Neuronal stem cell (in vitro differentiated cells): ENCODE results near the gene PDGFD.

Experiments used
- DNase-seq: peaks from one replicate; pipeline ENCODE4 v3.0.0-alpha.2; 2013; ENCODE audit warnings: low spot score
- H2AFZ ChIP-seq: one replicate; pipeline ENCODE4 v1.6.1; 2013; ENCODE audit warnings: mild to moderate bottlenecking, low read length, inconsistent platforms
- H2AK5ac ChIP-seq: 2 replicates; pipeline ENCODE4 v1.6.1; 2013; ENCODE audit warnings: low read depth, mild to moderate bottlenecking, inconsistent platforms, low read length, moderate library complexity, mixed read lengths
- H2BK120ac ChIP-seq: 2 replicates; pipeline ENCODE4 v1.6.1; 2013; ENCODE audit warnings: low read depth, mild to moderate bottlenecking, inconsistent platforms, low read length, moderate library complexity, mixed read lengths
- H2BK12ac ChIP-seq: one replicate; pipeline ENCODE4 v1.6.1; 2013; ENCODE audit warnings: low read length, inconsistent platforms
- H2BK15ac ChIP-seq: 2 replicates; pipeline ENCODE4 v1.6.1; 2013; ENCODE audit warnings: mild to moderate bottlenecking, low read length, inconsistent platforms, mixed read lengths
- H2BK5ac ChIP-seq: one replicate; pipeline ENCODE4 v1.6.1; 2013; ENCODE audit warnings: inconsistent platforms, mild to moderate bottlenecking, low read length, moderate library complexity
- H3K14ac ChIP-seq: one replicate; pipeline ENCODE4 v1.6.1; 2013; ENCODE audit warnings: low read length, inconsistent platforms
- H3K18ac ChIP-seq: 2 replicates; pipeline ENCODE4 v1.6.1; 2013; ENCODE audit warnings: low read length, inconsistent platforms
- H3K23ac ChIP-seq: 2 replicates; pipeline ENCODE4 v1.6.1; 2013; ENCODE audit warnings: low read depth, mild to moderate bottlenecking, mixed read lengths, low read length, inconsistent platforms; ENCODE audit not compliant: poor library complexity
- H3K27ac ChIP-seq: replicated peaks from 3 replicates; pipeline ENCODE4 v1.5.1; 2013; ENCODE audit warnings: low read length, inconsistent platforms
- H3K27me3 ChIP-seq, 3 experiments: 2 replicates each; pipeline ENCODE4 v1.6.1; 2013; ENCODE audit warnings: low read length in 3 of 3, mild to moderate bottlenecking in 2 of 3, inconsistent platforms in 1 of 3, low read depth in 1 of 3, mixed read lengths in 1 of 3, moderate library complexity in 1 of 3; ENCODE audit not compliant: control insufficient read depth in 3 of 3, insufficient read depth in 3 of 3
- H3K36me3 ChIP-seq, 2 donors: replicated peaks in 1 of 2; 2 replicates each; pipeline ENCODE4 v1.6.1; 2013; ENCODE audit warnings: low read length in 2 of 2; ENCODE audit not compliant: control insufficient read depth in 2 of 2, insufficient read depth in 2 of 2
- H3K4ac ChIP-seq: 2 replicates; pipeline ENCODE4 v1.6.1; 2013; ENCODE audit warnings: inconsistent platforms, mild to moderate bottlenecking, low read length, moderate library complexity
- H3K4me1 ChIP-seq, 2 donors: 1 replicate in 1 of 2; 2 replicates in 1 of 2; pipeline ENCODE4 v1.6.1; 2013; ENCODE audit warnings: low read length in 2 of 2, low read depth in 1 of 2; ENCODE audit not compliant: control insufficient read depth in 2 of 2, insufficient read depth in 1 of 2
- H3K4me2 ChIP-seq: one replicate; pipeline ENCODE4 v1.6.1; 2013; ENCODE audit warnings: mild to moderate bottlenecking, low read length, inconsistent platforms; ENCODE audit not compliant: insufficient read depth, poor library complexity, severe bottlenecking
- H3K4me3 ChIP-seq, 2 donors: 2 replicates each; pipeline ENCODE4 v1.5.1; 2013; ENCODE audit warnings: low read length in 2 of 2, mild to moderate bottlenecking in 2 of 2, inconsistent platforms in 1 of 2, moderate library complexity in 1 of 2
- H3K79me1 ChIP-seq: one replicate; pipeline ENCODE4 v1.6.1; 2013; ENCODE audit warnings: low read depth, mild to moderate bottlenecking, inconsistent platforms, low read length, moderate library complexity
- H3K9ac ChIP-seq: one replicate; pipeline ENCODE4 v1.6.1; 2013; ENCODE audit warnings: mild to moderate bottlenecking, low read depth, low read length, inconsistent platforms; ENCODE audit not compliant: poor library complexity
- H3K9me3 ChIP-seq, 2 donors: replicated peaks in 1 of 2; 2 replicates each; pipeline versions ENCODE3 to v1.6.1; 2013; ENCODE audit warnings: low read length in 2 of 2, mild to moderate bottlenecking in 2 of 2, inconsistent platforms in 1 of 2, low read depth in 1 of 2, mixed read lengths in 1 of 2, moderate library complexity in 1 of 2; ENCODE audit not compliant: control insufficient read depth in 2 of 2, insufficient read depth in 1 of 2
- H4K8ac ChIP-seq: one replicate; pipeline ENCODE4 v1.6.1; 2013; ENCODE audit warnings: low read depth, mild to moderate bottlenecking, inconsistent platforms, low read length, moderate library complexity
- H4K91ac ChIP-seq: one replicate; pipeline ENCODE4 v1.6.1; 2013; ENCODE audit warnings: low read length, low read depth, mild to moderate bottlenecking, inconsistent platforms; ENCODE audit not compliant: poor library complexity
- WGBS, 2 donors: extraction: QIAGEN DNeasy Blood & Tissue Kit; methylation state at CpG; one replicate each; pipeline ENCODE4 v1.1.7; 2013; ENCODE audit warnings: missing lambda C conversion rate in 2 of 2, mixed read lengths in 1 of 2; ENCODE audit not compliant: insufficient read length in 2 of 2, insufficient replicate concordance in 1 of 2; ENCODE audit errors: extremely low coverage in 2 of 2; 5-methylcytosine and 5-hydroxymethylcytosine counted together

Gene PDGFD

DNA sequence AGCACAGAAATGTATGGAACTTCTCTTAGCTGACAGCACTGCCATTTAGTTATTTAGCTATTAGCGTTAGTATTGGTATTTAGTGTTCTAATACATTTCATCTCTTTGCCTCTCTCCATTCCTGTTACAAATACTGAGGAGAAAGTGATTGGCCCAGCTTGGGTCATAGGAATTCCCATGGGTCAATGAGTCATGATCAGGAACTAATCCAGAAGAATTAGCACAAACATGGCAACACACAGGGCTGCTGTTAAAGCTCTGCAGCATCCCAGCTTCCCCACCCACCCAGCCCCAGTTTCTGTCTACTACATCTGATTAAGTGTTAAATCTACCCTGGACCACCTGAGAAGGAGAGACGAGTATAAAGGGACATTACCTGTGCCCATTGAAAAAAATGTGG lies 36.1 kb downstream of the PDGFD start:
- Histone ChIP-seq H3K14ac (no peak overlapping the region), H3K27me3 (no peaks in the 10 kb centered on the region), H2BK5ac (no peak overlapping the region), H4K8ac (no peak overlapping the region), H2BK15ac (no peak overlapping the region), H3K4ac (no peak overlapping the region), H3K9me3 (no peaks in the 10 kb centered on the region), H2BK120ac (no peak overlapping the region), H3K18ac (no peak overlapping the region), H4K91ac (no peak overlapping the region), H3K36me3 (no peaks in the 10 kb centered on the region), H2AFZ (no peak overlapping the region), H3K4me3 (no peak overlapping the region), H3K4me2 (no peak overlapping the region), H3K79me1 (no peaks in the 10 kb centered on the region), H2AK5ac (no peak overlapping the region), H3K9ac (no peak overlapping the region), H3K4me1 (peaks cover 0 to 17% of the 10 kb centered on the region in 2 donors), H3K23ac (no peak overlapping the region), H2BK12ac (no peak overlapping the region), H3K27ac (no peak overlapping the region)
- DNase-seq = no peak
- no CpG with 5 or more reads among the region's 2 CpGs for WGBS, 2 donors

DNA sequence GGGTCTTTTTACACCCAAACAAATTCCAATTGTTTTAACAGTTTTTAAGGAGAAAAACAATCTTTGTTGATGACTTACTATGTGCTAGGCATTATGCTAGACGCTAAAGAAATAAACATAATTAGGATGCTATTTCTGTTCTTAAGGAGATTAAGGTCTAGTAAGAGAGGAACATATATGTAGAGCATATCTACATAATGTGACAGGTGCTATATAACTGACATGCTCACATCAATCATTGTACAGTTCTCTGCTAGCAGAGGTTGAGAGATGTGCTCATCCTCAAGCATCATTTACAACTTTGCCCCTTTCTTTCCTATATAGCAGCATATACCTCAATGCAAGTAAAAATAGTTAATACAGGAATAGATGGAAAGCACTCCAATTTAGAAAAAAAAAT lies 37.5 kb downstream of the PDGFD start:
- H3K36me3 ChIP-seq = no peaks in the 10 kb centered on the region
- no CpG with 5 or more reads among the region's 1 CpG for WGBS, 2 donors
- H2BK5ac ChIP-seq = no peak overlapping the region
- no peak overlapping the region for H2BK12ac ChIP-seq
- no peak overlapping the region for H2AFZ ChIP-seq
- no peak overlapping the region for H3K23ac ChIP-seq
- no peak overlapping the region for H3K14ac ChIP-seq
- H3K4ac ChIP-seq = no peak overlapping the region
- no peak overlapping the region for H2BK120ac ChIP-seq
- no peak overlapping the region for H2BK15ac ChIP-seq
- no peaks in the 10 kb centered on the region for H3K27me3 ChIP-seq
- DNase-seq = no peak
- H3K27ac ChIP-seq = no peak overlapping the region
- H3K4me2 ChIP-seq = no peak overlapping the region
- no peaks in the 10 kb centered on the region for H3K79me1 ChIP-seq
- H3K9me3 ChIP-seq = no peaks in the 10 kb centered on the region
- no peak overlapping the region for H3K9ac ChIP-seq
- peaks cover 1 to 28% of the 10 kb centered on the region in 2 donors for H3K4me1 ChIP-seq
- no peak overlapping the region for H2AK5ac ChIP-seq
- H3K4me3 ChIP-seq = no peak overlapping the region
- H4K8ac ChIP-seq = no peak overlapping the region
- H3K18ac ChIP-seq = no peak overlapping the region
- H4K91ac ChIP-seq = no peak overlapping the region

DNA sequence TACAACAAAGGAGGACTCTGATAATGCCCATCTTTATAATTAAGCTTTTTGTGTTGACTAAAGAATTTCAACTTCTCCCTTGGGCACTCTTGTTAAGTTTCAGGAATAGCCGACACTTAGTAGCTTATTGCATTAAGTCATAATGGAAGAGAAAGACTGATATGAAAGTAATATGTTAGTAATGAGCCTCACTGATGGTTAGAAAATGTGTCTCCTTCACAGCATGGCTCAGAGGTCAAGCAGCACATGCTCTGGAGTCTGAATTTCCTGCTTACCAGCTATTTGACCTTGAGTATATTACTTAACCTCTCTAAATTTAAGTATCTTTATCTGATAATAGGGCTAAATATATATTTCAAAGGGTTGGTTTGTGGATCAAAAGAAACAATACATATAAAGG lies 39.0 kb downstream of the PDGFD start:
- no peak overlapping the region for H3K9ac ChIP-seq
- no peak overlapping the region for H2BK120ac ChIP-seq
- H3K9me3 ChIP-seq = no peaks in the 10 kb centered on the region
- no peak overlapping the region for H2BK15ac ChIP-seq
- H3K18ac ChIP-seq = no peak overlapping the region
- no peaks in the 10 kb centered on the region for H3K36me3 ChIP-seq
- no peak overlapping the region for H3K23ac ChIP-seq
- no peak overlapping the region for H2AFZ ChIP-seq
- no peak overlapping the region for H3K4me3 ChIP-seq
- no peak overlapping the region for H3K14ac ChIP-seq
- peaks cover 1 to 41% of the 10 kb centered on the region in 2 donors for H3K4me1 ChIP-seq
- no peak overlapping the region for H3K4me2 ChIP-seq
- H4K8ac ChIP-seq = no peak overlapping the region
- no peaks in the 10 kb centered on the region for H3K79me1 ChIP-seq
- no peak overlapping the region for H4K91ac ChIP-seq
- no CpG with 5 or more reads among the region's 1 CpG for WGBS, 2 donors
- no peak overlapping the region for H3K27ac ChIP-seq
- no peak for DNase-seq
- H2AK5ac ChIP-seq = no peak overlapping the region
- H2BK5ac ChIP-seq = no peak overlapping the region
- no peak overlapping the region for H2BK12ac ChIP-seq
- H3K4ac ChIP-seq = no peak overlapping the region
- no peaks in the 10 kb centered on the region for H3K27me3 ChIP-seq

DNA sequence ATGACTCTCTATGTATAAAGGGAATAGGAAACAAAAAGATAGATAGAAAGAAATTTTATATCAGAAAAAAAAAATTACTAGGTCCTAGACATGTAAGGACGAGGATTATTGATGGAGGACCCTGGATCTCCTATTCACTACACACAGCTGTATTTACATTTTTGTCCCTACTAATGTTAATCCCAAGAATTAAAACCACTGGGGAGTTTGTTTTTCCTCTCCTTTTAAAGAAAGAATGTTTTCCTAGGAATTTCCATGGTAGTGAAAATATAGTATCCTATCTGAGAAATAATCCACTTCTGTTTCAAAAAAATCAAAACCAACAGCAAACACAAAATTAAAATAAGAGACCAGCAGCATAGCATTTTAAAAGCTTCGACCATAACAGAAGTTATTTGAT lies 41.1 kb downstream of the PDGFD start:
- H3K4me1 ChIP-seq = peaks cover 1 to 42% of the 10 kb centered on the region in 2 donors
- no peak overlapping the region for H2BK120ac ChIP-seq
- H3K36me3 ChIP-seq = no peaks in the 10 kb centered on the region
- H3K79me1 ChIP-seq = no peaks in the 10 kb centered on the region
- H2BK15ac ChIP-seq = no peak overlapping the region
- no peak overlapping the region for H4K91ac ChIP-seq
- H3K27ac ChIP-seq = no peak overlapping the region
- H2BK5ac ChIP-seq = no peak overlapping the region
- H3K23ac ChIP-seq = no peak overlapping the region
- H3K4ac ChIP-seq = no peak overlapping the region
- no peaks in the 10 kb centered on the region for H3K27me3 ChIP-seq
- H2AFZ ChIP-seq = no peak overlapping the region
- no peak overlapping the region for H2BK12ac ChIP-seq
- DNase-seq = no peak
- H3K4me2 ChIP-seq = no peak overlapping the region
- no peak overlapping the region for H3K14ac ChIP-seq
- no peak overlapping the region for H2AK5ac ChIP-seq
- WGBS, 2 donors = no CpG with 5 or more reads among the region's 2 CpGs
- no peak overlapping the region for H3K9ac ChIP-seq
- H3K4me3 ChIP-seq = no peak overlapping the region
- H3K18ac ChIP-seq = no peak overlapping the region
- no peak overlapping the region for H4K8ac ChIP-seq
- H3K9me3 ChIP-seq = peaks cover 0 to 3% of the 10 kb centered on the region in 2 donors
